Ureter (tissue), 1 donor: ENCODE results near the gene TBC1D8. TPM values are rescaled to one million over a fixed set of nuclear protein-coding genes. Genes with fewer than 3 reads are reported as not detected.
A peak's percentile ranks its signal among the peaks of the same experiment; 100 is the strongest.

Experiments
- DNase-seq: peaks from one replicate; pipeline ENCODE4 v3.0.0-alpha.2; 2020; ENCODE audit warnings: low spot score
- total RNA-seq: library from RNA; stranded (reverse); gene quantifications from one replicate; pipeline ENCODE4 v1.2.4, GENCODE V29; 2023
- donor health status: DM: yes; HTN: yes; CAD: no.

TBC1D8 gene
- total RNA-seq, 1 donor from 2014 or later: 69.1 TPM

- DNase-seq: no peak
These were observed 15.5 kb downstream of the TBC1D8 start for GRCh38 chr2:101135412-101136296.

GRCh38 chr2:101133492-101134100, 17.6 kb downstream of the TBC1D8 start:
- no peak for DNase-seq

GRCh38 chr2:101132202-101132601, 19.0 kb downstream of the TBC1D8 start:
- no peak for DNase-seq

GRCh38 chr2:101130081-101130480, 21.1 kb downstream of the TBC1D8 start:
- no peak for DNase-seq

GRCh38 chr2:101127319-101128056, 23.7 kb downstream of the TBC1D8 start:
- DNase-seq: no peak

GRCh38 chr2:101125808-101126207, 25.4 kb downstream of the TBC1D8 start:
- DNase-seq: no peak

GRCh38 chr2:101125374-101125773, 25.8 kb downstream of the TBC1D8 start:
- DNase-seq: no peak

GRCh38 chr2:101124643-101125366, 26.4 kb downstream of the TBC1D8 start:
- peak; percentile 62 for DNase-seq

- DNase-seq: no peak
These were observed 27.2 kb downstream of the TBC1D8 start for GRCh38 chr2:101123795-101124471.

- DNase-seq: no peak
These were observed 30.0 kb downstream of the TBC1D8 start for GRCh38 chr2:101121174-101121573.

- DNase-seq: peak; percentile 71
These were observed 30.8 kb downstream of the TBC1D8 start for GRCh38 chr2:101120124-101120996.

GRCh38 chr2:101119431-101119830, 31.8 kb downstream of the TBC1D8 start:
- DNase-seq: no peak

GRCh38 chr2:101116841-101117552, 34.2 kb downstream of the TBC1D8 start:
- no peak for DNase-seq

- DNase-seq: no peak
These were observed 34.8 kb downstream of the TBC1D8 start for GRCh38 chr2:101116348-101116747.

GRCh38 chr2:101115664-101116063, 35.5 kb downstream of the TBC1D8 start:
- DNase-seq: no peak

GRCh38 chr2:101114815-101115214, 36.4 kb downstream of the TBC1D8 start:
- DNase-seq: no peak

- DNase-seq: no peak
These were observed 36.9 kb downstream of the TBC1D8 start for GRCh38 chr2:101114268-101114783.

- peak; percentile 69 for DNase-seq
These were observed 37.5 kb downstream of the TBC1D8 start for GRCh38 chr2:101113441-101114267.
